HepG2 (cell line): ENCODE results near the gene FIBP. TPM values are rescaled to one million over a fixed set of nuclear protein-coding genes. Genes with fewer than 3 reads are reported as not detected.

ENCODE experiments used
- BCLAF1 ChIP-seq: fragments of 450-650 bp; IDR thresholded peaks from 2 replicates; pipeline ENCODE4 v1.6.1; 2017; ENCODE audit warnings: mild to moderate bottlenecking
- BHLHE40 ChIP-seq: IDR thresholded peaks from 2 replicates; pipeline ENCODE4 v1.6.1; 2011; ENCODE audit warnings: low read length, improper control_type of control experiment
- FOXO4 ChIP-seq: sonication (generic); formaldehyde crosslinking; conservative IDR thresholded peaks from 2 replicates; pipeline ENCODE4 v1.8.1; 2023; ENCODE audit warnings: missing genetic modification reagents
- GTF2F1 ChIP-seq: fragments of 150-350 bp; IDR thresholded peaks from 2 replicates; pipeline ENCODE4 v1.6.1; 2014; ENCODE audit warnings: low read length
- HNRNPLL ChIP-seq: fragments of 200-400 bp; formaldehyde crosslinking; IDR thresholded peaks from 2 replicates; pipeline ENCODE4 v1.6.1; 2017; ENCODE audit warnings: mild to moderate bottlenecking, low read depth, low read length; ENCODE audit not compliant: poor library complexity, severe bottlenecking
- HOXA9 ChIP-seq: sonication (generic); formaldehyde crosslinking; IDR thresholded peaks from 2 replicates; pipeline ENCODE4 v1.8.1; 2022; ENCODE audit warnings: missing genetic modification reagents, mild to moderate bottlenecking, moderate library complexity, borderline replicate concordance
- ISX ChIP-seq: sonication (generic); formaldehyde crosslinking; conservative IDR thresholded peaks from 2 replicates; pipeline ENCODE4 v1.5.0; 2020; ENCODE audit warnings: missing genetic modification reagents
- JDP2 ChIP-seq: sonication (generic); formaldehyde crosslinking; IDR thresholded peaks from 2 replicates; pipeline ENCODE4 v1.8.1; 2022; ENCODE audit warnings: missing genetic modification reagents, borderline replicate concordance
- MEIS1 ChIP-seq: sonication (generic); formaldehyde crosslinking; IDR thresholded peaks from 2 replicates; pipeline ENCODE4 v1.9.0; 2021; ENCODE audit warnings: mild to moderate bottlenecking, missing genetic modification reagents, moderate library complexity, borderline replicate concordance
- MLLT10 ChIP-seq: sonication (generic); formaldehyde crosslinking; IDR thresholded peaks from 2 replicates; pipeline ENCODE4 v1.4.0; 2020; ENCODE audit warnings: missing genetic modification reagents
- PAX8 ChIP-seq: sonication (generic); formaldehyde crosslinking; IDR thresholded peaks from 2 replicates; pipeline ENCODE4 v1.8.0; 2022; ENCODE audit warnings: mild to moderate bottlenecking, missing genetic modification reagents, borderline replicate concordance
- ZNF207 ChIP-seq: fragments of 450-650 bp; IDR thresholded peaks from 2 replicates; pipeline ENCODE4 v1.6.1; 2016; ENCODE audit warnings: antibody characterized with exemption, borderline replicate concordance
- ZNF232 ChIP-seq: sonication (generic); formaldehyde crosslinking; IDR thresholded peaks from 2 replicates; pipeline ENCODE4 v1.4.0; 2020; ENCODE audit warnings: missing genetic modification reagents, borderline replicate concordance
- ZNF510 ChIP-seq: sonication (generic); formaldehyde crosslinking; IDR thresholded peaks from 2 replicates; pipeline ENCODE4 v1.4.0; 2020; ENCODE audit warnings: low read depth, mild to moderate bottlenecking, missing genetic modification reagents
- ZNF589 ChIP-seq: sonication (generic); formaldehyde crosslinking; conservative IDR thresholded peaks from 2 replicates; pipeline ENCODE4 v1.8.0; 2022; ENCODE audit warnings: mild to moderate bottlenecking, moderate library complexity, missing genetic modification reagents
- ZNF598 ChIP-seq: sonication (generic); formaldehyde crosslinking; IDR thresholded peaks from 2 replicates; pipeline ENCODE4 v1.5.1; 2020; ENCODE audit warnings: mild to moderate bottlenecking, missing genetic modification reagents, borderline replicate concordance
- ZNF674 ChIP-seq: sonication (generic); formaldehyde crosslinking; IDR thresholded peaks from 2 replicates; pipeline ENCODE4 v1.5.0; 2020; ENCODE audit warnings: low read depth, mild to moderate bottlenecking, missing genetic modification reagents
- ZNF766 ChIP-seq: sonication (generic); formaldehyde crosslinking; IDR thresholded peaks from 2 replicates; pipeline ENCODE4 v1.5.0; 2020; ENCODE audit warnings: missing genetic modification reagents, borderline replicate concordance
- ZSCAN21 ChIP-seq: sonication (generic); formaldehyde crosslinking; IDR thresholded peaks from 2 replicates; pipeline ENCODE4 v1.8.0; 2022; ENCODE audit warnings: mild to moderate bottlenecking, missing genetic modification reagents, moderate library complexity, borderline replicate concordance
- polyA plus RNA-seq, 8 experiments: library from polyadenylated mRNA; depleted of rRNA in 3 of 8; stranded (reverse) in 7 of 8; unstranded in 1 of 8; fragments of >200 nt; fragmentation: Illumina TruSeq in 4 of 8; extraction: Trizol in 4 of 8; gene quantifications; 2 replicates each; pipeline versions ENCODE4 v1.2.1 to v1.2.3, GENCODE V29; 2011 to 2016; ENCODE audit warnings: low read depth in 4 of 8, missing spikeins in 1 of 8, mixed read lengths in 1 of 8; ENCODE audit not compliant: insufficient read depth in 1 of 8
- total RNA-seq, 5 experiments: library from RNA; depleted of rRNA; stranded (reverse); fragments of >200 nt; fragmentation: Illumina TruSeq; extraction: Trizol; gene quantifications; 2 replicates each; pipeline ENCODE4 v1.2.3, GENCODE V29; 2016; ENCODE audit warnings: low read depth in 1 of 5
- TF ChIP-seq, protein P1 (sequence below): IDR thresholded peaks from 2 replicates; pipeline ENCODE4 v1.6.1; 2016
- TF ChIP-seq, protein P2 (sequence below), 2 experiments: sonication (generic) in 1 of 2; formaldehyde crosslinking in 1 of 2; IDR thresholded peaks; 2 replicates each; pipeline versions ENCODE4 v1.4.0 to v1.6.1; 2018 to 2020; ENCODE audit warnings: missing genetic modification reagents in 2 of 2, borderline replicate concordance in 1 of 2, low read depth in 1 of 2, mild to moderate bottlenecking in 1 of 2, missing biosample characterization in 1 of 2
- TF ChIP-seq, protein P3 (sequence below): sonication (generic); formaldehyde crosslinking; IDR thresholded peaks from 2 replicates; pipeline ENCODE4 v1.4.0; 2020; ENCODE audit warnings: missing genetic modification reagents

The FIBP gene
- total and polyA plus RNA-seq, 2 of the 13 experiments (the other 11 are each of a cell fraction or from before 2014, with no cell fraction given) = 42.9 to 62.1 TPM

- TF ChIP-seq FOXO4 (no peak), ZNF598 (no peak; the same call in 1 of the 2 replicates), PAX8 (CRISPR knock-in tag) (no peak), HOXA9 (CRISPR knock-in tag) (no peak), BHLHE40 (no peak), MLLT10 (CRISPR knock-in tag) (no peak), ZNF232 (CRISPR knock-in tag) (no peak), BCLAF1 (no peak), GTF2F1 (no peak), ZNF207 (no peak), HNRNPLL (no peak), ISX (no peak), MEIS1 (CRISPR knock-in tag) (no peak), JDP2 (CRISPR knock-in tag) (no peak; the same call in 1 of the 2 replicates), ZSCAN21 (CRISPR knock-in tag) (no peak), ZNF674 (CRISPR knock-in tag) (no peak), ZNF766 (CRISPR knock-in tag) (no peak), ZNF589 (CRISPR knock-in tag) (no peak), ZNF510 (CRISPR knock-in tag) (no peak)
- TF ChIP-seq, protein P1, sequence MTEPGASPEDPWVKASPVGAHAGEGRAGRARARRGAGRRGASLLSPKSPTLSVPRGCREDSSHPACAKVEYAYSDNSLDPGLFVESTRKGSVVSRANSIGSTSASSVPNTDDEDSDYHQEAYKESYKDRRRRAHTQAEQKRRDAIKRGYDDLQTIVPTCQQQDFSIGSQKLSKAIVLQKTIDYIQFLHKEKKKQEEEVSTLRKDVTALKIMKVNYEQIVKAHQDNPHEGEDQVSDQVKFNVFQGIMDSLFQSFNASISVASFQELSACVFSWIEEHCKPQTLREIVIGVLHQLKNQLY (CRISPR knock-in tag) = no peak
- TF ChIP-seq, protein P2, sequence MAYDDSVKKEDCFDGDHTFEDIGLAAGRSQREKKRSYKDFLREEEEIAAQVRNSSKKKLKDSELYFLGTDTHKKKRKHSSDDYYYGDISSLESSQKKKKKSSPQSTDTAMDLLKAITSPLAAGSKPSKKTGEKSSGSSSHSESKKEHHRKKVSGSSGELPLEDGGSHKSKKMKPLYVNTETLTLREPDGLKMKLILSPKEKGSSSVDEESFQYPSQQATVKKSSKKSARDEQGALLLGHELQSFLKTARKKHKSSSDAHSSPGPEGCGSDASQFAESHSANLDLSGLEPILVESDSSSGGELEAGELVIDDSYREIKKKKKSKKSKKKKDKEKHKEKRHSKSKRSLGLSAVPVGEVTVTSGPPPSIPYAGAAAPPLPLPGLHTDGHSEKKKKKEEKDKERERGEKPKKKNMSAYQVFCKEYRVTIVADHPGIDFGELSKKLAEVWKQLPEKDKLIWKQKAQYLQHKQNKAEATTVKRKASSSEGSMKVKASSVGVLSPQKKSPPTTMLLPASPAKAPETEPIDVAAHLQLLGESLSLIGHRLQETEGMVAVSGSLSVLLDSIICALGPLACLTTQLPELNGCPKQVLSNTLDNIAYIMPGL (CRISPR knock-in tag; IDR thresholded peaks at IDR 0.05; ENCODE audit: borderline replicate concordance in 1 of 2, low read depth in 1 of 2) = no peak
- TF ChIP-seq, protein P3, sequence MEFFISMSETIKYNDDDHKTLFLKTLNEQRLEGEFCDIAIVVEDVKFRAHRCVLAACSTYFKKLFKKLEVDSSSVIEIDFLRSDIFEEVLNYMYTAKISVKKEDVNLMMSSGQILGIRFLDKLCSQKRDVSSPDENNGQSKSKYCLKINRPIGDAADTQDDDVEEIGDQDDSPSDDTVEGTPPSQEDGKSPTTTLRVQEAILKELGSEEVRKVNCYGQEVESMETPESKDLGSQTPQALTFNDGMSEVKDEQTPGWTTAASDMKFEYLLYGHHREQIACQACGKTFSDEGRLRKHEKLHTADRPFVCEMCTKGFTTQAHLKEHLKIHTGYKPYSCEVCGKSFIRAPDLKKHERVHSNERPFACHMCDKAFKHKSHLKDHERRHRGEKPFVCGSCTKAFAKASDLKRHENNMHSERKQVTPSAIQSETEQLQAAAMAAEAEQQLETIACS = peak; percentile 70; the same call in 1 of the 2 replicates
These were observed 30.8 kb downstream of the FIBP start (continued) for GRCh38 chr11:65857500-65857852.
